Measurements from ENCODE around the gene ACSL3.
A peak's percentile ranks its signal among the peaks of the same experiment; 100 is the strongest.
"Not testable (repeated sequence)": the region's sequence is repeated elsewhere in the genome, so short reads cannot be mapped to it uniquely, and the experiment has no call there.

The ACSL3 gene

DNA sequence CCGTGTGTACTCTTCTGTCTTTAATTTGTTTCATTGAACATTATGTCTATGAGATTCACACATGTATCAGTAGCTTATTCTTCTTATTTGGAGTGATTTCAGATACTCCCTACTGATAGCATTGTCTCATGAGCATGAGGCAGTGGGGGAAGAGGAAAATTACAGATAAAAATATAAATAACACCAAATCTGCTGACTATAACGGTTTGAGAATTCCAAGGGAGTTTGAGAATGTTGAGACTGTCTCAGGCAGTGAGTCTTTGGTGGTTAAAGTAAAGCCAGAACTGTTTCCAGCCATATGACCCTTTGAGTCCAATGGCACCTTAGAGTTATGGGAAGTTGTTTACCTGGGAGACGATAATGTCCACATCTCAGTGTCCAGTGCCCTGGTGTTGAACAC lies 118.6 kb downstream of the ACSL3 start:
- DNase-seq = no peak

DNA sequence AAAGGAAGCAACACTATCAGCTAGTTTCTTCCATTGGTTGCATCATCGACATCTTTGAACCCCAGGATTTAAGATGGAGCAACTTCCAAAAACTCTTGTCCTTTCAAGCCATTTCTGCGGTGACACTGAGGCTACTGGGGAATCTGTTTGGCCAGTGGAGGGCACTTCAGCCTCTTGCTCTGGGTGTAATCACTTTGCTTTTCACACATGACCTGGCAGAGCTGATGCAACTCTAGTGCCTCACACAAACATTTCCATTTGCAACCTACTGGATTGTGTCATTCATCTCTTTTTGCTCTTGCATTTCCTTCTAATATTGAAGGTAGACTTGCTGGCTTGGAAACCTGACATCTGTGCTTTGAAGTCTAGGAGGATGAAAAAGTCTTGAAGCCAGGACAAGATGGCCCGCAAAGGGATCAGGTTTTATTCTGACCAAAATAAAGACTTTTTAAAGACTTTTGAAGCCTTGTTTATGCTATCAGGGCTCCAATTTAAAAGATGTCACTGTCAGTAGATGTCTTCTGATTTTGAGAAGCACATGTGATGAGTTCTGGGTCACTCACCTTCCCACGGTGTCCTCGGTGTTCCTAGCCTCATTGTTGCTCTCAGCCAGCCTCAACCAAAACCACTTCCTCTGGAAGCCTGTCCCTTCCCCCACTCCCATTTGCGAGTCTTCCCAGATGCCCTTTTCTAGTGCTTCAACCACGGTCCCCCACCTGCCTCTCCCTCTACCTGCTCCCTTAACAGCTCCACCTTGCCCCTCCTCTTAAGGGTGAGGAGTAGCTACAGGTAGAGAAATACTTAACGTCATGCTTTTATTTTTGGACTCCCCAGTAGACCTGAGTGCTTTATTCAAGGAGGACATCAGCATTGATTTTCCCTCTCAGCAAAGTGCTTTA lies 121.4 kb downstream of the ACSL3 start:
- DNase-seq = peak; percentile 39

DNA sequence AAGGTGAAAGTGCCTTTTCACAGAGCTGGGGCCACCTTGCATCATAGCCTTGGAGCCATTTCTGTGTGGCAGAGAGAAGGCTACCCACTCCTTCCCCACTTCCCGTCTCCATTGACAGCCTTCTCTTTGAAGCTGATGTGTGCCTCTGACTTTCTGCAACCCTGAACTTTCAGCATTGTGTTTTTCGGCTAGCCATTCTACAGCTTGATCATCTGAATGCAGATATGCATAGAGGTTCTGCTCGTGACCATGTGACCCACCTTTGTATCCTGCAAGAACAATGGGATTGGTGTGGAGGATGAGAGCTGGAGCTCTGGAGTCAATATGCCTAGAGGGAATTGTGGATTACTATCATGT lies 122.1 kb downstream of the ACSL3 start:
- DNase-seq = no peak

DNA sequence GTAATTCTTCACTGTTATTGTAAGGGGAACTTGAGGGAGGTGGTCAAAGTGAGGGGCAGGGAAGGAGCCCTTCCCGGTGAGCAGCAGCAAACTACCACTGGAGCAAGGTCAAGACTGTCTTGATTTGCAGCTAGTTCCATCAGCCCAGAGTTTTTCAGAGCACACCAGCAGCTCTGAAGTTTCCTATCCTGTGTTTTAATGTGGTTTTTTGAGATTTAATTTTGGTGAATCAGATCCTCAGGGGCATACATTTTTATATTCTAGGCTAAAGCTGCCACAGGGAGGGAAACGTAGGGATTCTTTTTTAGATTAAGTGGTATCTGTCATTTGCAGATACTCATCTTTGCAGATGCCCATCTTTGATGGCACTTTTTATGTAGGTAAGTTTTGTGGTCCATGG lies 124.1 kb downstream of the ACSL3 start:
- DNase-seq = no peak

DNA sequence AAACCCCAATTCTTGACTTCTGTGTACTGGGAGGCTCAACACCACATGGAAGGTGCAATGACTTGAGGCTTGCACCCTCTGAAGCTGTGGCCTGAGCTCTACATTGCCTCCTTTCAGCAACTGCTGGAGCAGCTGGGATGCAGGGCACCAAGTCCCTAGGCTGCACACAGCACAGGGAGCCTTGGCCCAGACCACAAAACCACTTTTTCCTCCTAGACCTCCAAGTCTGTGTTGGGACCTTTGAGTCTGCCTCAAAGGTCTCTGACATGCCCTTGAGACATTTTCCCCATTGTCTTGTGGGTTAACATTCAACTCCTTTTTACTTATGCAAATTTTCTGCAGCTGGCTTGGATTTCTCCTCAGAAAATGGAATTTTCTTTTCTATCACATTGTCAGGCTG lies 128.6 kb downstream of the ACSL3 start:
- DNase-seq = no peak

DNA sequence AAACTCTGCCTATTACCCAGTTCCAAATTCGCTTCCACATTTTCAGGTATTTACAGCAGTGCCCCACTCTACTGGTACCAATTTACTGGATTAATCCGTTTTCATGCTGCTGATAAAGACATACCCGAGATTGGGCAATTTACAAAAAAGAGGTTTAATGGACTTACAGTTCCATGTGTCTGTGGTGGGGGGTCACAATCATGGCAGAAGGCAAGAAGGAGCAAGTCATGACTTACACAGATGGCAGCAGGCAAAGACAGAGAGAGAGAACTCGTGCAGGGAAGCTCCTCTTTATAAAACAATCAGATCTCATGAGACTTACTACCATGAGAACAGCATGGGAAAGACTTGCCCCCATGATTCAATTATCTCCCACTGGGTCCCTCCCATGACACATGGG lies 129.4 kb downstream of the ACSL3 start:
- not testable (repeated sequence) for DNase-seq

DNA sequence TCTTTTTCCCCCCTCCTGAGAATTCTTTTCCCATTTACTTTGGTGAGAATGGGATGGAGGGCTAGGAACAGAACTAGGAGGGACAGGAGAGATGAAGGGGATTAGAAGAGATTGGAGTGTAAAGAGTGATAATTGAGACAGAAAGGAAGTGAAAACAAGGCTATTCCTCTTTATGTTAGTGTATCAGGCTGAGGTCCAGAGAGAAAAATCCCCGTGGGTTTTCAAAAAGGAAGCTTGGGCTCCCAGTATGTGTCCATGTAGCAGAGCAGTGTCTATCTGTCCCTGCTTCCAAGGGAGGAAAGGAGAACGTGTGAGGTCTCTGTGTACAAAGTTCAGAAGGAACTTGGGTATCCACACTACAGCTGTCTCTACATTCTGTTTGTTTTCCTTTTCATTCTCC lies 131.3 kb downstream of the ACSL3 start:
- DNase-seq = no peak
